ENCODE measurements around the gene NPAS2.

DNA sequence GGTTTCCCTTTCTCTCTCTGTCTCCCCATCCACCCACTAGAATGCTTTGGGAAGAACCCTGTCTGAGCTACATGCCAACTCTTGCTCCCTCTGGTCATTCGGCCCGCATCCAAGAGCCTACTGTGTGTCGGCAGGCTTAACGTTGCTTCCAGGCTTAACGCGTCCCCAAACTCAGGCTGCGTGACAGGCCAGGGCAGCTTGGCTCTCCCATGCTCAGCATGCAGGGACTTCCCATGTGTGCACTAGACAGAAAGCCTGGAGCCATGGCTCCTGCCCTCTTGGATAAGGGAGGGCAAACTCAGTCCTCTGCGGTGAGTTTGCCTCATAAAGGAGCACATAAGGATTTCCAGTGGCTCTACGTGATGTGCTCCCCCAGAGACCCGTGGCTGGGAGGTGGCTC, 225.4 kb downstream of the NPAS2 start:
- no peak for TF ChIP-seq POLR2AphosphoS5 (IDR thresholded peaks at IDR 0.05)
- TF ChIP-seq, protein P1, sequence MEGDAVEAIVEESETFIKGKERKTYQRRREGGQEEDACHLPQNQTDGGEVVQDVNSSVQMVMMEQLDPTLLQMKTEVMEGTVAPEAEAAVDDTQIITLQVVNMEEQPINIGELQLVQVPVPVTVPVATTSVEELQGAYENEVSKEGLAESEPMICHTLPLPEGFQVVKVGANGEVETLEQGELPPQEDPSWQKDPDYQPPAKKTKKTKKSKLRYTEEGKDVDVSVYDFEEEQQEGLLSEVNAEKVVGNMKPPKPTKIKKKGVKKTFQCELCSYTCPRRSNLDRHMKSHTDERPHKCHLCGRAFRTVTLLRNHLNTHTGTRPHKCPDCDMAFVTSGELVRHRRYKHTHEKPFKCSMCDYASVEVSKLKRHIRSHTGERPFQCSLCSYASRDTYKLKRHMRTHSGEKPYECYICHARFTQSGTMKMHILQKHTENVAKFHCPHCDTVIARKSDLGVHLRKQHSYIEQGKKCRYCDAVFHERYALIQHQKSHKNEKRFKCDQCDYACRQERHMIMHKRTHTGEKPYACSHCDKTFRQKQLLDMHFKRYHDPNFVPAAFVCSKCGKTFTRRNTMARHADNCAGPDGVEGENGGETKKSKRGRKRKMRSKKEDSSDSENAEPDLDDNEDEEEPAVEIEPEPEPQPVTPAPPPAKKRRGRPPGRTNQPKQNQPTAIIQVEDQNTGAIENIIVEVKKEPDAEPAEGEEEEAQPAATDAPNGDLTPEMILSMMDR (IDR thresholded peaks at IDR 0.05), result no peak
